ENCODE results near the gene SUPT3H. TPM values are rescaled to one million over a fixed set of nuclear protein-coding genes. Genes with fewer than 3 reads are reported as not detected.

Gene SUPT3H
- total and polyA plus RNA-seq, 4 donors, result 0.85 to 4.8 (median 2.4) TPM

DNA sequence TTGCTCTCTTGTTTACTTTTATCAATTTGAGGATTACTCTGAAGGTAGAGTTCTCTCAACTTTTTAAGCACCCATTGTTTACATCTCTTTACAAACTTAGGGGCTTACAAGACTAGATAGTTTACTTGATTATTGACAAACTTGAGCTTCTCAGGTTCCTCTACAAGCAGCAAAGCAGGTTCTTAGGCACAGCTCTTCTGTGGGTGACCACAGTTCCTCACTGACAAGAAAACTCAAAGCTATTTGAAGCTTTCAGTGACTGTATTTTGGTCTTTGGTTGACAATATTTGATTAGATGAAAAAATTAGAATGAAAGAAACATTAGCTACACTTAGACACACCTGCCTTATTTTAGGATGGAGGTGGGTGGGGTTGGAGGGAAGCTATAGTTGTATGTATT lies 376.9 kb downstream of the SUPT3H start:
- TF ChIP-seq TAF1 (conservative IDR thresholded peaks at IDR 0.05) (no peak), NR2F2 (IDR thresholded peaks at IDR 0.05) (no peak), FOXA1 (IDR thresholded peaks at IDR 0.05) (no peak), FOXA2 (IDR thresholded peaks at IDR 0.05) (no peak), EGR1 (IDR thresholded peaks at IDR 0.05; ENCODE audit: low read depth in 2 of 2) (no peak), RXRA (IDR thresholded peaks at IDR 0.05) (no peak)
- TF ChIP-seq, protein P1, sequence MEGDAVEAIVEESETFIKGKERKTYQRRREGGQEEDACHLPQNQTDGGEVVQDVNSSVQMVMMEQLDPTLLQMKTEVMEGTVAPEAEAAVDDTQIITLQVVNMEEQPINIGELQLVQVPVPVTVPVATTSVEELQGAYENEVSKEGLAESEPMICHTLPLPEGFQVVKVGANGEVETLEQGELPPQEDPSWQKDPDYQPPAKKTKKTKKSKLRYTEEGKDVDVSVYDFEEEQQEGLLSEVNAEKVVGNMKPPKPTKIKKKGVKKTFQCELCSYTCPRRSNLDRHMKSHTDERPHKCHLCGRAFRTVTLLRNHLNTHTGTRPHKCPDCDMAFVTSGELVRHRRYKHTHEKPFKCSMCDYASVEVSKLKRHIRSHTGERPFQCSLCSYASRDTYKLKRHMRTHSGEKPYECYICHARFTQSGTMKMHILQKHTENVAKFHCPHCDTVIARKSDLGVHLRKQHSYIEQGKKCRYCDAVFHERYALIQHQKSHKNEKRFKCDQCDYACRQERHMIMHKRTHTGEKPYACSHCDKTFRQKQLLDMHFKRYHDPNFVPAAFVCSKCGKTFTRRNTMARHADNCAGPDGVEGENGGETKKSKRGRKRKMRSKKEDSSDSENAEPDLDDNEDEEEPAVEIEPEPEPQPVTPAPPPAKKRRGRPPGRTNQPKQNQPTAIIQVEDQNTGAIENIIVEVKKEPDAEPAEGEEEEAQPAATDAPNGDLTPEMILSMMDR (IDR thresholded peaks at IDR 0.05; ENCODE audit: low read depth, low read length, missing input control), result no peak
- TF ChIP-seq, protein P2, sequence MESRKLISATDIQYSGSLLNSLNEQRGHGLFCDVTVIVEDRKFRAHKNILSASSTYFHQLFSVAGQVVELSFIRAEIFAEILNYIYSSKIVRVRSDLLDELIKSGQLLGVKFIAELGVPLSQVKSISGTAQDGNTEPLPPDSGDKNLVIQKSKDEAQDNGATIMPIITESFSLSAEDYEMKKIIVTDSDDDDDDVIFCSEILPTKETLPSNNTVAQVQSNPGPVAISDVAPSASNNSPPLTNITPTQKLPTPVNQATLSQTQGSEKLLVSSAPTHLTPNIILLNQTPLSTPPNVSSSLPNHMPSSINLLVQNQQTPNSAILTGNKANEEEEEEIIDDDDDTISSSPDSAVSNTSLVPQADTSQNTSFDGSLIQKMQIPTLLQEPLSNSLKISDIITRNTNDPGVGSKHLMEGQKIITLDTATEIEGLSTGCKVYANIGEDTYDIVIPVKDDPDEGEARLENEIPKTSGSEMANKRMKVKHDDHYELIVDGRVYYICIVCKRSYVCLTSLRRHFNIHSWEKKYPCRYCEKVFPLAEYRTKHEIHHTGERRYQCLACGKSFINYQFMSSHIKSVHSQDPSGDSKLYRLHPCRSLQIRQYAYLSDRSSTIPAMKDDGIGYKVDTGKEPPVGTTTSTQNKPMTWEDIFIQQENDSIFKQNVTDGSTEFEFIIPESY (IDR thresholded peaks at IDR 0.05), result no peak
- H3K36me3 ChIP-seq (ENCODE audit: control insufficient read depth in 4 of 4, insufficient read depth in 3 of 4, low read depth in 1 of 4, low read length in 3 of 4), result no peaks in the 10 kb centered on the region
- H3K27me3 ChIP-seq (ENCODE audit: control insufficient read depth in 4 of 4, insufficient read depth in 4 of 4, low read length in 3 of 4), result no peaks in the 10 kb centered on the region
- no peak overlapping the region for H3K9ac ChIP-seq (ENCODE audit: low read depth in 1 of 2, low read length in 2 of 2)
- DNase-seq (ENCODE audit: low spot score), result no peak
- no peak overlapping the region for H3K4me3 ChIP-seq (ENCODE audit: low read depth in 1 of 3, low read length in 3 of 3)
- no peaks in the 10 kb centered on the region for H3K9me3 ChIP-seq (ENCODE audit: control insufficient read depth in 4 of 4, low read length in 3 of 4)
- no peaks in the 10 kb centered on the region for H3K4me1 ChIP-seq (ENCODE audit: control insufficient read depth in 4 of 4, insufficient read depth in 4 of 4, low read length in 3 of 4)
- H3K27ac ChIP-seq (ENCODE audit: low read depth in 1 of 2, low read length in 2 of 2), result no peak overlapping the region

DNA sequence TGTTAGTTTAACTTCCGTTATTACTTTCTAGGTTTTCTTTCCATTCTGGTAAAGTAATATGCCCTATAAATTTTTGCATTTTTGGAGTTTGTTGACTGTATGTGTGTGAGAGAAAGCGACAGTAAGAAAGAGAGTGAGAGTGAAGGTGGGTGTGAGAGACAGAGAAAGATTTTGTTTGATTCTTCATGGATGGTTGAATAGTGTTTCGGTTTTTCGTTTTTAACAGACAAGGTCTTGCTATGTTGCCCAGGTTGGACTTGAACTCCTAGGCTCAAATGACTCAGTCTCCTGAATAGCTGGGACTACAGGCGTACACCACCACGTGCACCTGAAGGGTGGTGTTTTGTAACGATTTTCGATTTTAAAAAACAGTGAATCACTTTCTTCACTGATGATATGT lies 378.7 kb downstream of the SUPT3H start:
- TF ChIP-seq, protein P3, sequence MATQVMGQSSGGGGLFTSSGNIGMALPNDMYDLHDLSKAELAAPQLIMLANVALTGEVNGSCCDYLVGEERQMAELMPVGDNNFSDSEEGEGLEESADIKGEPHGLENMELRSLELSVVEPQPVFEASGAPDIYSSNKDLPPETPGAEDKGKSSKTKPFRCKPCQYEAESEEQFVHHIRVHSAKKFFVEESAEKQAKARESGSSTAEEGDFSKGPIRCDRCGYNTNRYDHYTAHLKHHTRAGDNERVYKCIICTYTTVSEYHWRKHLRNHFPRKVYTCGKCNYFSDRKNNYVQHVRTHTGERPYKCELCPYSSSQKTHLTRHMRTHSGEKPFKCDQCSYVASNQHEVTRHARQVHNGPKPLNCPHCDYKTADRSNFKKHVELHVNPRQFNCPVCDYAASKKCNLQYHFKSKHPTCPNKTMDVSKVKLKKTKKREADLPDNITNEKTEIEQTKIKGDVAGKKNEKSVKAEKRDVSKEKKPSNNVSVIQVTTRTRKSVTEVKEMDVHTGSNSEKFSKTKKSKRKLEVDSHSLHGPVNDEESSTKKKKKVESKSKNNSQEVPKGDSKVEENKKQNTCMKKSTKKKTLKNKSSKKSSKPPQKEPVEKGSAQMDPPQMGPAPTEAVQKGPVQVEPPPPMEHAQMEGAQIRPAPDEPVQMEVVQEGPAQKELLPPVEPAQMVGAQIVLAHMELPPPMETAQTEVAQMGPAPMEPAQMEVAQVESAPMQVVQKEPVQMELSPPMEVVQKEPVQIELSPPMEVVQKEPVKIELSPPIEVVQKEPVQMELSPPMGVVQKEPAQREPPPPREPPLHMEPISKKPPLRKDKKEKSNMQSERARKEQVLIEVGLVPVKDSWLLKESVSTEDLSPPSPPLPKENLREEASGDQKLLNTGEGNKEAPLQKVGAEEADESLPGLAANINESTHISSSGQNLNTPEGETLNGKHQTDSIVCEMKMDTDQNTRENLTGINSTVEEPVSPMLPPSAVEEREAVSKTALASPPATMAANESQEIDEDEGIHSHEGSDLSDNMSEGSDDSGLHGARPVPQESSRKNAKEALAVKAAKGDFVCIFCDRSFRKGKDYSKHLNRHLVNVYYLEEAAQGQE (IDR thresholded peaks at IDR 0.05), result no peak
- TF ChIP-seq HNF4G (IDR thresholded peaks at IDR 0.05) (no peak), JUND (IDR thresholded peaks at IDR 0.05) (no peak), RAD21 (IDR thresholded peaks at IDR 0.05) (no peak), FOXA2 (IDR thresholded peaks at IDR 0.05) (no peak), FOXA1 (IDR thresholded peaks at IDR 0.05) (no peak), TAF1 (conservative IDR thresholded peaks at IDR 0.05) (no peak), EGR1 (IDR thresholded peaks at IDR 0.05; ENCODE audit: low read depth in 2 of 2) (no peak), YY1 (IDR thresholded peaks at IDR 0.05) (no peak), HNF4A (conservative IDR thresholded peaks at IDR 0.05) (no peak)
- TF ChIP-seq, protein P1 (IDR thresholded peaks at IDR 0.05; ENCODE audit: low read depth, low read length, missing input control), result no peak
- TF ChIP-seq, protein P4, sequence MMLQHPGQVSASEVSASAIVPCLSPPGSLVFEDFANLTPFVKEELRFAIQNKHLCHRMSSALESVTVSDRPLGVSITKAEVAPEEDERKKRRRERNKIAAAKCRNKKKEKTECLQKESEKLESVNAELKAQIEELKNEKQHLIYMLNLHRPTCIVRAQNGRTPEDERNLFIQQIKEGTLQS (IDR thresholded peaks at IDR 0.05), result no peak
- TF ChIP-seq, protein P2 (IDR thresholded peaks at IDR 0.05), result no peak
- Histone ChIP-seq H3K4me1 (ENCODE audit: control insufficient read depth in 4 of 4, insufficient read depth in 4 of 4, low read length in 3 of 4) (no peaks in the 10 kb centered on the region), H3K9me3 (ENCODE audit: control insufficient read depth in 4 of 4, low read length in 3 of 4) (no peaks in the 10 kb centered on the region), H3K4me3 (ENCODE audit: low read depth in 1 of 3, low read length in 3 of 3) (no peak overlapping the region), H3K27me3 (ENCODE audit: control insufficient read depth in 4 of 4, insufficient read depth in 4 of 4, low read length in 3 of 4) (no peaks in the 10 kb centered on the region), H3K27ac (ENCODE audit: low read depth in 1 of 2, low read length in 2 of 2) (no peak overlapping the region), H3K9ac (ENCODE audit: low read depth in 1 of 2, low read length in 2 of 2) (no peak overlapping the region), H3K36me3 (ENCODE audit: control insufficient read depth in 4 of 4, insufficient read depth in 3 of 4, low read depth in 1 of 4, low read length in 3 of 4) (no peaks in the 10 kb centered on the region)
- DNase-seq (ENCODE audit: low spot score), result no peak
- 95% methylated on average over 8 of the region's 8 CpGs for WGBS
